ENCODE measurements around the gene PIH1D1. TPM values are rescaled to one million over a fixed set of nuclear protein-coding genes. Genes with fewer than 3 reads are reported as not detected.

PIH1D1 gene
- total RNA-seq, 1 donor from 2014 or later = 83.7 TPM

- Mint-ChIP-seq H3K36me3 (no peaks in the 10 kb centered on the region), H3K27me3 (ENCODE audit: low read depth) (peaks cover 13% of the 10 kb centered on the region), H3K4me1 (peaks cover 10% of the 10 kb centered on the region), H3K4me3 (no peak overlapping the region), H3K27ac (no peak overlapping the region), H3K9me3 (no peaks in the 10 kb centered on the region)
- no peak for TF ChIP-seq CTCF (IDR thresholded peaks at IDR 0.05; ENCODE audit: unreplicated experiment)
- no peak for DNase-seq (ENCODE audit: low spot score in 2 of 2, unreplicated experiment in 2 of 2)
Observed at GRCh38 chr19:49396738-49397505, 54.7 kb downstream of the PIH1D1 start.

Small RNA genes within 50 kb of the gene (microRNA-seq; reads per million reads assigned to microRNA genes)
- gene MIR150 = not detected

Other genes with a start within 250 kb of the PIH1D1 start
- 5.6 to 6.1 TPM (median 5.8 TPM) in 3 replicates for gene SLC6A16, start 126.6 kb downstream of the PIH1D1 start, total RNA-seq
- gene CD37, start 116.4 kb downstream of the PIH1D1 start, total RNA-seq = not detected in 3 replicates
- gene TEAD2, start 89.4 kb downstream of the PIH1D1 start, total RNA-seq = 168 to 170 TPM (median 169 TPM) in 3 replicates
- gene DKKL1, start 87.9 kb downstream of the PIH1D1 start, total RNA-seq = 8.6 to 9.9 TPM (median 8.7 TPM) in 3 replicates
- gene KASH5, start 63.6 kb downstream of the PIH1D1 start, total RNA-seq = not detected in 3 replicates
- gene PTH2, start 28.4 kb downstream of the PIH1D1 start, total RNA-seq = not detected in 3 replicates
- gene GFY, start 26.4 kb downstream of the PIH1D1 start, total RNA-seq = not detected in 3 replicates
- gene SLC17A7, start 10.3 kb downstream of the PIH1D1 start, total RNA-seq = 0.34 to 0.45 TPM (median 0.35 TPM) in 3 replicates
- gene ALDH16A1, start 1.4 kb upstream of the PIH1D1 start, total RNA-seq = 21.4 to 25.6 TPM (median 24.4 TPM) in 3 replicates
- 1.8 to 2.4 TPM (median 2.0 TPM) in 3 replicates for gene FLT3LG, start 22.4 kb upstream of the PIH1D1 start, total RNA-seq
- 2,869 to 2,959 TPM (median 2,954 TPM) in 3 replicates for gene RPL13A, start 35.8 kb upstream of the PIH1D1 start, total RNA-seq
- gene RPS11, start 44.6 kb upstream of the PIH1D1 start, total RNA-seq = 2,052 to 2,151 TPM (median 2,132 TPM) in 3 replicates
- 121 to 132 TPM (median 127 TPM) in 3 replicates for gene FCGRT, start 60.8 kb upstream of the PIH1D1 start, total RNA-seq
- 30.3 to 35.1 TPM (median 31.1 TPM) in 3 replicates for gene RCN3, start 76.2 kb upstream of the PIH1D1 start, total RNA-seq
- gene NOSIP, start 128.7 kb upstream of the PIH1D1 start, total RNA-seq = 53.3 to 60.7 TPM (median 60.1 TPM) in 3 replicates
- 0.87 to 1.4 TPM (median 1.1 TPM) in 3 replicates for gene PRRG2, start 129.5 kb upstream of the PIH1D1 start, total RNA-seq
- gene PRR12, start 139.4 kb upstream of the PIH1D1 start, total RNA-seq = 53.3 to 58.5 TPM (median 54.2 TPM) in 3 replicates
- 26.0 to 28.6 TPM (median 26.9 TPM) in 3 replicates for gene RRAS, start 188.3 kb upstream of the PIH1D1 start, total RNA-seq
- gene SCAF1, start 190.4 kb upstream of the PIH1D1 start, total RNA-seq = 87.3 to 89.9 TPM (median 88.9 TPM) in 3 replicates
- gene IRF3, start 214.0 kb upstream of the PIH1D1 start, total RNA-seq = 89.4 to 101 TPM (median 95.0 TPM) in 3 replicates
- 44.5 to 46.0 TPM (median 44.7 TPM) in 3 replicates for gene BCL2L12, start 214.1 kb upstream of the PIH1D1 start, total RNA-seq
- 273 to 283 TPM (median 280 TPM) in 3 replicates for gene PRMT1, start 225.5 kb upstream of the PIH1D1 start, total RNA-seq
- gene ADM5, start 237.8 kb upstream of the PIH1D1 start, total RNA-seq = 10.4 to 10.5 TPM (median 10.4 TPM) in 3 replicates
- gene CPT1C, start 239.3 kb upstream of the PIH1D1 start, total RNA-seq = 60.3 to 62.5 TPM (median 60.9 TPM) in 3 replicates

Measured in mesothelial cell of epicardium (in vitro differentiated cells).